IMR-90 (cell line): ENCODE measurements around the gene SUSD6. TPM values are rescaled to one million over a fixed set of nuclear protein-coding genes. Genes with fewer than 3 reads are reported as not detected.
A peak's percentile ranks its signal among the peaks of the same experiment; 100 is the strongest.

Source experiments
- ATAC-seq: fragments of 200-7000 bp; cut with Tn5 transposase; 2 replicates; pipeline ENCODE4 v1.9.1; 2020; ENCODE audit warnings: low read depth, mild to moderate bottlenecking, moderate library complexity
- BruUV-seq: library from RNA; stranded (reverse); fragments of 400-500 nt; replicated peaks from 2 replicates; lab custom pipeline; 2021; lab: Mats Ljungman, UMichigan
- CTCF ChIA-PET: fragments of 300-600 bp; formaldehyde crosslinking; extraction: SDS; loops from one replicate; lab custom pipeline; 2021; ENCODE audit warnings: antibody characterized with exemption; lab: Yijun Ruan, JAX
- POLR2A ChIA-PET: fragments of 300-600 bp; sonication (Branson Sonifier 250); formaldehyde crosslinking; loops from one replicate; lab custom pipeline; 2022; ENCODE audit warnings: antibody characterized with exemption; ENCODE audit not compliant: unreplicated experiment; lab: Charles Lee
- DNase-seq: peaks from one replicate; pipeline ENCODE4 v3.0.0; 2013
- H2AFZ ChIP-seq: replicated peaks from 2 replicates; pipeline ENCODE3; 2013; ENCODE audit warnings: low read length, mild to moderate bottlenecking; ENCODE audit not compliant: poor library complexity
- H2AK5ac ChIP-seq: 2 replicates; pipeline ENCODE4 v1.6.1; 2013; ENCODE audit warnings: low read depth, low read length, inconsistent platforms
- H2AK9ac ChIP-seq: replicated peaks from 2 replicates; pipeline ENCODE3; 2013; ENCODE audit warnings: mild to moderate bottlenecking, low read depth, low read length, moderate library complexity; ENCODE audit not compliant: poor library complexity
- H2BK120ac ChIP-seq: 2 replicates; pipeline ENCODE4 v1.6.1; 2013; ENCODE audit warnings: low read depth, low read length, inconsistent platforms
- H2BK15ac ChIP-seq: 3 replicates; pipeline ENCODE4 v1.6.1; 2013; ENCODE audit warnings: low read depth, low read length, inconsistent platforms
- H2BK20ac ChIP-seq: 2 replicates; pipeline ENCODE4 v1.6.1; 2013; ENCODE audit warnings: low read depth, mild to moderate bottlenecking, inconsistent platforms, low read length, moderate library complexity
- H2BK5ac ChIP-seq: 2 replicates; pipeline ENCODE4 v1.6.1; 2013; ENCODE audit warnings: mild to moderate bottlenecking, low read depth, low read length, inconsistent platforms; ENCODE audit not compliant: poor library complexity, severe bottlenecking
- H3K14ac ChIP-seq: replicated peaks from 2 replicates; pipeline ENCODE4 v1.6.1; 2013; ENCODE audit warnings: low read depth, low read length, inconsistent platforms
- H3K18ac ChIP-seq: 2 replicates; pipeline ENCODE4 v1.6.1; 2013; ENCODE audit warnings: low read depth, low read length, control low read depth
- H3K23ac ChIP-seq: 2 replicates; pipeline ENCODE4 v1.6.1; 2013; ENCODE audit warnings: low read depth, low read length, inconsistent platforms
- H3K27ac ChIP-seq: 2 replicates; pipeline ENCODE4 v1.5.1; 2013; ENCODE audit warnings: mild to moderate bottlenecking, control low read depth, low read length; ENCODE audit not compliant: insufficient read depth
- H3K27me3 ChIP-seq: 2 replicates; pipeline ENCODE4 v1.6.1; 2013; ENCODE audit warnings: low read length; ENCODE audit not compliant: control insufficient read depth, insufficient read depth
- H3K36me3 ChIP-seq: 2 replicates; pipeline ENCODE4 v1.6.1; 2013; ENCODE audit warnings: low read length, mixed read lengths; ENCODE audit not compliant: control insufficient read depth, insufficient read depth
- H3K4ac ChIP-seq: 2 replicates; pipeline ENCODE4 v1.6.1; 2013; ENCODE audit warnings: low read depth, low read length, inconsistent platforms
- H3K4me1 ChIP-seq: 2 replicates; pipeline ENCODE4 v1.6.1; 2013; ENCODE audit warnings: low read length, mixed read lengths; ENCODE audit not compliant: control insufficient read depth, insufficient read depth
- H3K4me2 ChIP-seq: 2 replicates; pipeline ENCODE4 v1.6.1; 2013; ENCODE audit warnings: low read depth, mild to moderate bottlenecking, control low read depth, low read length, moderate library complexity
- H3K4me3 ChIP-seq: 2 replicates; pipeline ENCODE4 v1.5.1; 2013; ENCODE audit warnings: low read depth, mild to moderate bottlenecking, control low read depth, low read length, moderate library complexity; ENCODE audit not compliant: insufficient read depth
- H3K56ac ChIP-seq: 2 replicates; pipeline ENCODE4 v1.6.1; 2013; ENCODE audit warnings: low read length, inconsistent platforms; ENCODE audit not compliant: insufficient read depth; ENCODE audit errors: extremely low read depth
- H3K79me1 ChIP-seq, 2 experiments: 2 replicates each; pipeline ENCODE4 v1.6.1; 2013; ENCODE audit warnings: low read length in 2 of 2, inconsistent platforms in 1 of 2, low read depth in 1 of 2
- H3K9ac ChIP-seq: 2 replicates; pipeline ENCODE4 v1.6.1; 2013; ENCODE audit warnings: low read depth, low read length, control low read depth
- H3K9me1 ChIP-seq: 2 replicates; pipeline ENCODE4 v1.6.1; 2013; ENCODE audit warnings: low read length, inconsistent platforms; ENCODE audit not compliant: insufficient read depth
- H3K9me3 ChIP-seq: 2 replicates; pipeline ENCODE4 v1.6.1; 2013; ENCODE audit warnings: low read length; ENCODE audit not compliant: control insufficient read depth, insufficient read depth
- H4K20me1 ChIP-seq: 2 replicates; pipeline ENCODE4 v1.6.1; 2013; ENCODE audit warnings: low read length, inconsistent platforms; ENCODE audit not compliant: insufficient read depth
- H4K5ac ChIP-seq: 2 replicates; pipeline ENCODE4 v1.6.1; 2013; ENCODE audit warnings: mild to moderate bottlenecking, low read depth, low read length, control low read depth
- H4K8ac ChIP-seq, 2 experiments: 2 replicates each; pipeline ENCODE4 v1.6.1; 2013; ENCODE audit warnings: low read depth in 2 of 2, low read length in 2 of 2, control low read depth in 1 of 2, inconsistent platforms in 1 of 2
- H4K91ac ChIP-seq: 2 replicates; pipeline ENCODE4 v1.6.1; 2013; ENCODE audit warnings: low read depth, low read length, inconsistent platforms; ENCODE audit not compliant: insufficient read depth
- CEBPB ChIP-seq: IDR thresholded peaks from 2 replicates; pipeline ENCODE4 v1.6.1; 2012; ENCODE audit warnings: low read depth, low read length, improper control_type of control experiment
- FOS ChIP-seq: fragments of 150-350 bp; IDR thresholded peaks from 2 replicates; pipeline ENCODE4 v1.6.1; 2016; ENCODE audit warnings: low read depth, low read length
- POLR2A ChIP-seq: IDR thresholded peaks from 2 replicates; pipeline ENCODE4 v1.6.1; 2012; ENCODE audit warnings: mild to moderate bottlenecking, low read depth, low read length
- USF2 ChIP-seq: fragments of 150-350 bp; IDR thresholded peaks from 2 replicates; pipeline ENCODE4 v1.6.1; 2017; ENCODE audit warnings: mild to moderate bottlenecking, antibody characterized with exemption, low read length, low read depth
- WGBS, 2 experiments: methylation state at CpG; one replicate each; pipeline versions ENCODE4 v1.1.5 to v1.1.7; 2013; ENCODE audit warnings: missing lambda C conversion rate in 2 of 2; ENCODE audit not compliant: insufficient read length in 1 of 2; ENCODE audit errors: extremely low coverage in 2 of 2; 5-methylcytosine and 5-hydroxymethylcytosine counted together
- dilution Hi-C: fragments of 300-500 bp; cut with HindIII; formaldehyde crosslinking; loops from one replicate; pipeline ENCODE4 v1.14.3; 2018; ENCODE audit warnings: low sequenced_read_pairs; ENCODE audit not compliant: unreplicated experiment
- in situ Hi-C: fragments of 300-500 bp; cut with MboI; formaldehyde crosslinking; loops from 3 replicates; pipeline ENCODE4 v1.14.3; 2019; ENCODE audit warnings: low sequenced_read_pairs, inconsistent platforms, mixed read lengths
- intact Hi-C: fragments of 100-400 bp; cut with micrococcal nuclease; formaldehyde crosslinking; loops from 2 replicates; pipeline ENCODE4 v1.10.0; 2022
- polyA plus RNA-seq, 3 experiments: library from polyadenylated mRNA; depleted of rRNA; stranded (reverse); fragments of >200 nt; gene quantifications; 2 replicates each; pipeline ENCODE4 v1.2.3, GENCODE V29; 2012; ENCODE audit warnings: low replicate concordance in 1 of 3
- total RNA-seq: library from RNA; depleted of rRNA; stranded (reverse); fragments of >200 nt; gene quantifications from 2 replicates; pipeline ENCODE4 v1.2.3, GENCODE V29; 2012

The SUSD6 gene
- total and polyA plus RNA-seq, 2 of the 4 experiments (the other 2 are of a cell fraction), result 2.3 to 10.1 TPM

GRCh38 chr14:69625299-69626131 lies 14.1 kb downstream of the SUSD6 start (continued):
- TF ChIP-seq USF2 (no peak), FOS (no peak), POLR2A (no peak)

GRCh38 chr14:69626132-69626500 lies 14.7 kb downstream of the SUSD6 start:
- Histone ChIP-seq H3K56ac (no peak overlapping the region), H3K18ac (no peak overlapping the region), H3K4me3 (no peak overlapping the region), H3K4ac (no peak overlapping the region), H3K9me3 (no peaks in the 10 kb centered on the region), H3K36me3 (no peaks in the 10 kb centered on the region), H2BK5ac (no peak overlapping the region), H3K27ac (no peak overlapping the region), H3K27me3 (no peaks in the 10 kb centered on the region), H2AK5ac (peak overlapping the region; percentile 76), H3K4me1 (peaks cover 24% of the 10 kb centered on the region), H2BK20ac (no peak overlapping the region), H2BK15ac (0 out of 3 replicates have a peak overlapping the region, but pooled peaks have one; percentile 64), H2AK9ac (no peak overlapping the region), H3K9me1 (peaks cover 31% of the 10 kb centered on the region), H4K5ac (no peak overlapping the region), H3K4me2 (no peak overlapping the region), H4K91ac (no peak overlapping the region), H2BK120ac (no peak overlapping the region), H3K79me1 (peaks cover 33 to 86% of the 10 kb centered on the region in 2 experiments), H2AFZ (no peak overlapping the region), H3K9ac (no peak overlapping the region), H4K8ac (peak overlapping the region in 1 of 2 experiments; percentile 62; a peak in 2 of 4 replicates), H3K14ac (no peak overlapping the region), H4K20me1 (peaks cover 39% of the 10 kb centered on the region), H3K23ac (no peak overlapping the region)
- no TSS peak for BruUV-seq
- CTCF ChIA-PET, result no interaction called here
- no peak for DNase-seq
- intact Hi-C loops, result no loop called here
- no peak for ATAC-seq
- TF ChIP-seq CEBPB, result no peak
- WGBS, 2 experiments, result no CpG with 5 or more reads among the region's 5 CpGs
- in situ Hi-C loops, result no loop called here
- dilution Hi-C loops, result no loop called here
- POLR2A ChIA-PET, result interaction anchor here (0.7 kb wide), 1 partner anchor 10 kb away, joined by 3 read pairs; no protein-coding TSS in a partner anchor
